Smooth muscle cell of the coronary artery (primary cell): ENCODE data around the gene NET1. TPM values are rescaled to one million over a fixed set of nuclear protein-coding genes. Genes with fewer than 3 reads are reported as not detected.

ENCODE experiments used
- total RNA-seq: library from RNA; depleted of rRNA; stranded (reverse); fragments of >200 nt; gene quantifications from 2 replicates; pipeline ENCODE4 v1.2.3, GENCODE V29; 2014; ENCODE audit warnings: low replicate concordance

NET1 gene
- total RNA-seq, result 19.2 and 30.7 TPM in 2 replicates

DNA sequence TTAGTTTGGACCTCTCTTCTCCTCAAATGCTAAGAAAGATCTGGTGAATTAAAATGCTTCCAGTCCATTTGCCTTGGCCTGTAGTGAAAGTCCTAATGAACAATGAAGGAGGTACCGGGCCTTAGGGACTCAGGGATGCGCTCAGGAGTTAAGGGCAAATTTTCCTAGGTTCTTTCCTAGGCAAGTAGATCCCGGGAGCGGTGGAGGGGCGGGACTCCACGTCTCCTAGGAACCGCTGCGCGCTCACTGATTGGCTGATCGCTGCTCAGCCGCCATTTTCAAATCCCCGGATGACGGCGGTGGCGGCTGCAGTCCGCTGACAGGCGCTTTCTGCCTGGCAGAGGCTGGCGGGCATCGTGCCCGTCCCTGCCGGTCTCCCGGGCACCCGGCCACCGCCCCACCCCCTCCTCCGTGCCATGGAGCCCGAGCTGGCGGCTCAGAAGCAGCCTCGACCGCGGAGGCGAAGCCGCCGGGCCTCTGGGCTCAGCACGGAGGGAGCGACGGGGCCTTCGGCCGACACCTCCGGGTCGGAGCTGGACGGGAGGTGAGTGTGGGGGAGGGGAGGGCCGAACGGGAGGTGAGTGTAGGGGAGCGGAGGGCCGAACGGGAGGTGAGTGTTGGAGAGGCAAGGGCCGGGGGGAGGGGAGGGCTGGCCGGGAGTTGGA, at the start of gene NET1:
Gene NET1, plus strand, starts transcription at position 281 of the 665 bp plus-strand sequence. Its CDS starts 136 bp downstream, at position 417.

DNA sequence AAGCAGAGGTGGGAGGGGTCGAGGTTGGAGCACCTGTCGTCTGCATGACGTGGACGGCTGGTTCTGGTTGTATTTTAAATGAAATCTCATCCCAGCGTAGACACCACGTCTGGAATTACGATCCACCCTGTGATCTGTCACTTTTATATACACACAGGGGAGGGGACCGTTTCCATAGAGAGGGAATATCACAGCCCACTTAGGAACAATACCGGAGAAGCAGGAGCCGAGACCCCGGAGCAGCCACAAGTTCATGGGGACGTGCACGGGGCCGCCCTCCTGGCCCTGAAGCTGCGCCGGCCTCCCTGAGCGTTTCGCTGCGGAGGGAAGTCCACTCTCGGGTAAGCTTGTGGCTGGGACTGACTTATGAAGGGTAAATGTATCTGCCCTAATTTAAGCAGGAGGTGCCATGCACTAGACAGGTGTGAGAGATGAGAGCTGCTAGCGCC, 47.4 kb upstream of the NET1 start, which contains the start of gene UCN3:
Gene UCN3, plus strand, starts transcription at position 77 of the 449 bp plus-strand sequence. CDS start 8,755 bp downstream, outside the sequence.

GRCh38 chr10:5404208-5405041, 7.9 kb upstream of the NET1 start, which contains the start of gene TUBAL3:
TUBAL3 (minus strand) TSS chr10:5404828; CDS start chr10:5404792, 36 bp downstream.

DNA sequence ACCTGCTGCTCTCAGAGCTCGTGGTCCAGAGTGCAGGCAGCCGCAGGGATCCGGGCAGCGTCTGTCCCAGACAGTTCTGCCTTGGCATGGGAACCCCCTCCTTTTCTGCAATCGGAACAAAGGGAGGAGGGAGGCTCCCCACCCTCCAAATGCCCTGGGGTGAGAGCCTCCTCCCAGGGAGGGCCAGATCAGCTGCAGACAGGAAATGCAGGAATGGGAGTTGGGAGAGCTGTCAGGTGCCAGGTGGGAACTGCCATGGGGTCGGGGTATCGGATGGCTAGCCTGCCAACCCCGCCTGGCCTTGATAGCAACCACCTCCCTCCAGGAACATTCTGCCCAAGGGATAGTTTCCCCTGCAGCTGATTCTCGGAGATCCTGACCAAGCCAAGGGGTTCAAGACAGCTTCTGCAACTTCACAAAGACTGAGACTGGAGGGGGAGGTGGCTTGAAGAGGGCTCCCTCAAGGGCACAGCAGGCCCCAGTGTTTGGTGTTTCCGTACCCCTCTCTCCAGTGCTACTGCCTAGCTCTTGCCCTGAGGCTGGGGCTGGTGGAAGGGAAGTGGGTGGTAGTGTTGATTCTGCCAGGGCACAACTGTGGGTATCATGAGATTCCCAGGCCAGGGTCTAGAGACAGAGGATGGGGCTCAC, 87.3 kb downstream of the NET1 start, which contains the start of gene CALML5:
Gene CALML5, minus strand, starts transcription at position 78 of the 648 bp plus-strand sequence. CDS start 132 bp downstream, outside the sequence.

Other genes starting within 250 kb of the NET1 start
- gene AKR1C8, start 227.4 kb upstream of the NET1 start, total RNA-seq, result not detected in 2 replicates
- gene AKR1C4, start 215.7 kb upstream of the NET1 start, total RNA-seq, result not detected in 2 replicates
- not detected in 2 replicates for gene UCN3, start 47.6 kb upstream of the NET1 start, total RNA-seq
- gene TUBAL3, start 7.7 kb upstream of the NET1 start, total RNA-seq, result not detected in 2 replicates
- gene CALML5, start 87.0 kb downstream of the NET1 start, total RNA-seq, result not detected in 2 replicates
- gene CALML3, start 112.4 kb downstream of the NET1 start, total RNA-seq, result not detected in 2 replicates